Measurements from ENCODE around the gene CTDSPL2. TPM values are rescaled to one million over a fixed set of nuclear protein-coding genes. Genes with fewer than 3 reads are reported as not detected.
"Not testable (repeated sequence)": the region's sequence is repeated elsewhere in the genome, so short reads cannot be mapped to it uniquely, and the experiment has no call there.

Gene CTDSPL2
- total RNA-seq, 1 donor from 2014 or later, result 37.2 TPM

DNA sequence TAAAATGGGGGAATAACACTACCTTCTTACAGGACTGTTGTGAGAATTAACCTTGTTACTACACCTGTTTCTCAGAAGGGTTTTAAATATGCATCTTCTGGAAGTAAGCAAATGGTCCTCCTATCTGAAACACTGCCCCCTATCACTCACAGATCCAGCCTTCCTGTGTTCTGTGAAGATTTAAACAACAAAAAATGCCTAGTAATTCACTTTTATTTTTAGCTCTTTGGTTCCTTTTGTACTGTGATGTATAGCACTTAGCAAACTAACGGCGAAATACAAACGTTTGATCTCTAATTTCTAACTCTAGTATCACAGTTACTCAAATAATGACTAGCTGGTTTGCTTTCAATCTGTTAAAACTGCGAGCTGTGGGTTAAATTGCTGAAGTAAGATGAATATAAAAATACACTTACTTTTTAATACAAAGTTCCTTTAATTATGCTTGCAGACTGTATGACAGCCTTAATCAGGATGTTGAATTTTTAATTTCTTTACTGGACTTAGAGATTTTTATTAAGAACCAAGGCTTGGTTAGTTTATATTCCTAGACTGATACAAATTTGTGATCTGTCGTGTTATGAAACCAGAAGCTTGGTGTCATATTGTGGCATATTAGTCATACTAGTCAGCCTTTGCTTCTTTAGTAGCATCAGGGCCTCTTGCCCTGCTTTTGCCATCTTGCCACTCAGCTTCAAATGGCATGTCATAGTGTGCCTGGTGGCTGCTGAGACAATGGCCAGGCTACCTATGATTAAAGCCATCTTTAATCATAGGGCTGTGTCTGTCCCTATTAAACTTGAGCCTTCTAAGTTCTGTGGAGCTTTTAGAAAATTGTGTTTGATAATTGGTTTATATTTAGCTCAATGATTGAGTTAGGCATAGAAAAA is 118.7 kb downstream of the CTDSPL2 start:
- intact Hi-C loops (cut with DNase I), result no loop called here
- peaks cover 14% of the 10 kb centered on the region for H3K36me3 ChIP-seq
- H3K4me1 ChIP-seq, result peaks cover 48% of the 10 kb centered on the region
- no peak overlapping the region for H3K4me3 ChIP-seq
- TF ChIP-seq, protein P1, sequence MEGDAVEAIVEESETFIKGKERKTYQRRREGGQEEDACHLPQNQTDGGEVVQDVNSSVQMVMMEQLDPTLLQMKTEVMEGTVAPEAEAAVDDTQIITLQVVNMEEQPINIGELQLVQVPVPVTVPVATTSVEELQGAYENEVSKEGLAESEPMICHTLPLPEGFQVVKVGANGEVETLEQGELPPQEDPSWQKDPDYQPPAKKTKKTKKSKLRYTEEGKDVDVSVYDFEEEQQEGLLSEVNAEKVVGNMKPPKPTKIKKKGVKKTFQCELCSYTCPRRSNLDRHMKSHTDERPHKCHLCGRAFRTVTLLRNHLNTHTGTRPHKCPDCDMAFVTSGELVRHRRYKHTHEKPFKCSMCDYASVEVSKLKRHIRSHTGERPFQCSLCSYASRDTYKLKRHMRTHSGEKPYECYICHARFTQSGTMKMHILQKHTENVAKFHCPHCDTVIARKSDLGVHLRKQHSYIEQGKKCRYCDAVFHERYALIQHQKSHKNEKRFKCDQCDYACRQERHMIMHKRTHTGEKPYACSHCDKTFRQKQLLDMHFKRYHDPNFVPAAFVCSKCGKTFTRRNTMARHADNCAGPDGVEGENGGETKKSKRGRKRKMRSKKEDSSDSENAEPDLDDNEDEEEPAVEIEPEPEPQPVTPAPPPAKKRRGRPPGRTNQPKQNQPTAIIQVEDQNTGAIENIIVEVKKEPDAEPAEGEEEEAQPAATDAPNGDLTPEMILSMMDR (IDR thresholded peaks at IDR 0.05), result peak; percentile 15
- no peaks in the 10 kb centered on the region for H3K27me3 ChIP-seq (ENCODE audit: low read depth)
- ATAC-seq (peak in 1 of 2 donors; percentile 36), DNase-seq (no peak)
- no peak overlapping the region for H3K27ac ChIP-seq
- no peaks in the 10 kb centered on the region for H3K9me3 ChIP-seq

DNA sequence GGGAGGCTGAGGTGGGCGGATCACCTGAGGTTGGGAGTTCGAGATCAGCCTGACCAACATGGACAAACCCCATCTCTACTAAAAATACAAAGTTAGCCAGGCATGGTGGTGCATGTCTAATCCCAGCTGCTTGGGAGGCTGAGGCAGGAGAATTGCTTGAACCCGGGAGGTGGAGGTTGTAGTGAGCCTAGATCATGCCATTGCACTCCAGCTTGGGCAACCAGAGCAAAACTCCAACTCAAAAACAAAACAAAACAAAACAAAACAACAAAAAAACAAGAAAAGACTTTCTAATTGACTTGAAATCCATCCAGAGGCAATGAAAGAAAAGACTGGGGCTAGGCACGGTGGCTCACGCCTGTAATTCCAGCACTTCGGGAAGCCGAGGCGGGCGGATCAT is 121.7 kb downstream of the CTDSPL2 start:
- H3K36me3 ChIP-seq, result peaks cover 44% of the 10 kb centered on the region
- H3K27ac ChIP-seq; H3K27me3 ChIP-seq (ENCODE audit: low read depth); DNase-seq; H3K4me3 ChIP-seq; intact Hi-C loops (cut with DNase I); ATAC-seq; H3K9me3 ChIP-seq: not testable (repeated sequence)
- H3K4me1 ChIP-seq, result peaks cover 27% of the 10 kb centered on the region

DNA sequence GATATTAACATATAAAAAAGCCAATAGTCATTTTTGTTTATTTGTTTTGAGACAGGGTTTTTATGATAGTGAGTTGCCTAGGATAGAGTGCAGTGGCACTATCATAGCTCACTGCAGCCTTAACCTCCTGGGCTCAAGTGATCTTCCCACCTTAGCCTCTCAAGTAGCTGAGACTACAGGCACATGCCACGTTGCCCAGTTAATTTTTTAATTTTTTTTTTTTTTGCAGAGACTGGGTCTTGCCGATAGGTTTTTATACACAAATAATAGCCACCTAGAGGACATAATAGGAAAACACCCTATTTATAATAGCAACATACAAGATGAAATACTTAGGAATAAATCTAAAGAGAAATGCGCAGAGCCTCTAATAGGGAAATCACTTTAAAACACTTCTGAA is 122.8 kb downstream of the CTDSPL2 start:
- no peaks in the 10 kb centered on the region for H3K27me3 ChIP-seq (ENCODE audit: low read depth)
- DNase-seq, result no peak
- TF ChIP-seq, protein P1 (IDR thresholded peaks at IDR 0.05), result peak; percentile 26
- ATAC-seq, result peak in 1 of 2 donors; percentile 25
- no peak overlapping the region for H3K27ac ChIP-seq
- H3K4me3 ChIP-seq, result no peak overlapping the region
- intact Hi-C loops (cut with DNase I), result no loop called here
- H3K36me3 ChIP-seq, result peaks cover 55% of the 10 kb centered on the region
- H3K9me3 ChIP-seq, result no peaks in the 10 kb centered on the region
- H3K4me1 ChIP-seq, result peaks cover 21% of the 10 kb centered on the region

DNA sequence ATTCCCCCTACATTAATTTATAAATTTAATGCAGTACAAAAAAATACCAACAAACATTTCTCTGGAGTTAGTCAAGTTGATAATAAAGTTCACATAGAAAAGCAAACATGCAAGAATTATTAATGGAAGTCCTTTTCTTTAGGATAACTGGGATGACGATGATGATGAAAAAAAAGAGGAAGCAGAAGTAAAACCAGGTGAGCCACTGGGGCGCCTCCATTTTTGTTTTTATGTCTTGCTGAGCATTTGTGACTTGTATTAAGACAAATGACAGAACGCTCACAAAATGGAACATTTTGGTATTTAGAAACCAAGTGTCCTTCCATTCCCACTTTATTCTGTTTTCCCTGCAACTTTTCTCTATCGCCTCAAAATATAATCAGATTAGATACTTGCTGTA is 123.3 kb downstream of the CTDSPL2 start:
- ATAC-seq (no peak), DNase-seq (no peak)
- Histone ChIP-seq H3K9me3 (no peaks in the 10 kb centered on the region), H3K27me3 (ENCODE audit: low read depth) (no peaks in the 10 kb centered on the region), H3K4me1 (peaks cover 17% of the 10 kb centered on the region), H3K4me3 (no peak overlapping the region), H3K36me3 (peaks cover 60% of the 10 kb centered on the region), H3K27ac (no peak overlapping the region)
- TF ChIP-seq, protein P1 (IDR thresholded peaks at IDR 0.05), result no peak
- intact Hi-C loops (cut with DNase I), result no loop called here

DNA sequence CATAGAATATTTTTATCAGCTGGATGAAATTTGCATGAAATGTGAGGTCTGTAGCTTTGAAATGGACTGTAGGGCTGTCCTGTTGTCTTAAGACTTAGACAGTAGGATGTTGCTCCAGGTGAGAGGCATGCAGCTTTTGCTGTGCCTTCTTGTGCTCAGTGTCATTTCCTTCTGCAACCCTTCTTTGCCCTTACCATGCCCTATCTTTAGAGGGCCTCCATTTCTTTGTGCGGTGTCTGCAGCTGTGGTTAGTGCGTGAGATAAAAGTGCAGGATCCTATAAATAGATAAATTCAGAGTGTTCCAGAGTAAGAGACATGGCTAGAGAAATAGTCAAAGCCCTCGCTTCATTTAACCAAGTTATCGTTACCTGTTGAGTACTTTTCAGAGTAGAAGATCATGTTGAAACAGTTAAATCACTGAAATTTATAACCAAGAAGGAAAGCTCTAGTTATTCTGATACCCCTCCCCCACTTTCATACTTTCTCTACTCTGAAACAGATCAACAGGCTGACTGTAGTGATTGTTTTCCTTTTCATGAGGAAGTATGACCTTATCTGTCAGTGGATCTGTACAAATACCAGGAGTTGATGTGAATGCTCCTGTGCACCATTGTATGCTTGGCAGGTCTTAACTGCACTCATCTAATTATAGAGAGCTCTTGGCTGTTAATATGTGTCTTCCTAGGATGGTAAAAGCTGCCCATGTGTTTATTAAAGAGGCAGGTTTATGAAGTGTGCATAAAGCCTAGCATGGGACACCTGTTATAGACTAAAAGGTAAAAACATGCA is 127.7 kb downstream of the CTDSPL2 start:
- TF ChIP-seq, protein P1 (IDR thresholded peaks at IDR 0.05), result no peak
- Histone ChIP-seq H3K27me3 (ENCODE audit: low read depth) (no peaks in the 10 kb centered on the region), H3K4me1 (peaks cover 6% of the 10 kb centered on the region), H3K4me3 (no peak overlapping the region), H3K27ac (no peak overlapping the region), H3K36me3 (peaks cover 95% of the 10 kb centered on the region), H3K9me3 (no peaks in the 10 kb centered on the region)
- DNase-seq (no peak), ATAC-seq (no peak)
- intact Hi-C loops (cut with DNase I), result no loop called here

DNA sequence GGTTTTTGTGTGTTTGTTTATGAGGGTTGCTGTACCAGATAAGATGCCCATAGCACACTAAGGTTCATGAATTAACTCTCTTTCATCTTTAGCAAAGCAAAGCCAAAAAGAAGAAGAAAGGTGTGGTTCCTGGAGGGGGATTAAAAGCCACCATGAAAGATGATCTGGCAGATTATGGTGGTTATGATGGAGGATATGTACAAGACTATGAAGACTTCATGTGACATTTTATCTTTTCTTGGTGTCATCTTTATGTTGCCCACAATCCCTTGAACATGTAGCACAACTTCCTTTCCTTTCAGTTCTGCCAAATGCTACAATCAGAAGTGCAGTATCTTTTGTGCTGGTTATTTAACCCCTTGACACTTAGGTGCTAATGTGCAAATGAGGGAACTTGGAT is 133.5 kb downstream of the CTDSPL2 start:
- DNase-seq; H3K27me3 ChIP-seq (ENCODE audit: low read depth); intact Hi-C loops (cut with DNase I); ATAC-seq; H3K27ac ChIP-seq; H3K4me1 ChIP-seq; H3K9me3 ChIP-seq; H3K4me3 ChIP-seq: not testable (repeated sequence)
- H3K36me3 ChIP-seq, result peaks cover 100% of the 10 kb centered on the region

Data from lower lobe of right lung (tissue), 2 donors.